Epithelial cell of proximal tubule (primary cell): ENCODE data around the gene MESD. TPM values are rescaled to one million over a fixed set of nuclear protein-coding genes. Genes with fewer than 3 reads are reported as not detected.

ENCODE experiments used
- DNase-seq: peaks from one replicate; pipeline ENCODE4 v3.0.0-alpha.2; 2011; ENCODE audit warnings: low read depth
- H3K4me3 ChIP-seq: 2 replicates; pipeline ENCODE4 v1.5.1; 2011; ENCODE audit warnings: low read depth, mild to moderate bottlenecking, low read length
- CTCF ChIP-seq: conservative IDR thresholded peaks from 2 replicates; pipeline ENCODE4 v1.5.1; 2012; ENCODE audit warnings: low read depth, mild to moderate bottlenecking, low read length
- total RNA-seq: library from RNA; depleted of rRNA; stranded (reverse); fragments of >200 nt; gene quantifications from 2 replicates; pipeline ENCODE4 v1.2.3, GENCODE V29; 2015

Gene MESD
- total RNA-seq, 1 donor from 2014 or later, result 27.0 TPM

GRCh38 chr15:81007428-81008064 lies 17.9 kb upstream of the MESD start:
- no peak for DNase-seq
- no peak for TF ChIP-seq CTCF
- H3K4me3 ChIP-seq, result no peak overlapping the region

DNA sequence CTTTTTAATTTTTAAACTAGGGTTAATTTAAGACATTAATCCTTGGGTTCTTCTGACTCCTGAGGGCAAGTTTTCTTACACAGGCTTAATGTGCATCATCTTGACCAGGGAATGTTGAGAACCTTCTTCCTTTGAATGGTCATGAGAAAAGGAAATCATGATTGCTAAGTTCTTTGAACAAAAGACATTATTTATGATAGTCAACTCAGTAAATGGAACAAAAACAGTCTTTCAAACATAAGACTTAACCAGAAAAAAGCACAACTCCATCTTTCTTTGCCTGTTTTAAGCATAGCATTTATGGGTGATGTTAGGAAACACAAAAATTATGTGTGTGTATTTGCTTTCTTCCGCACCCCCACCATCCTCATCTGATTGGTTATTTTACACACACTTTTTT lies 16.5 kb upstream of the MESD start:
- DNase-seq, result no peak
- H3K4me3 ChIP-seq, result no peak overlapping the region
- no peak for TF ChIP-seq CTCF

- DNase-seq, result no peak
- TF ChIP-seq CTCF, result no peak
- H3K4me3 ChIP-seq, result no peak overlapping the region
Observed at GRCh38 chr15:81003097-81003350, 13.4 kb upstream of the MESD start.

- TF ChIP-seq CTCF, result no peak
- no peak for DNase-seq
- H3K4me3 ChIP-seq, result peak overlapping the region; percentile 97
Observed at GRCh38 chr15:81002331-81003096, 12.9 kb upstream of the MESD start.

DNA sequence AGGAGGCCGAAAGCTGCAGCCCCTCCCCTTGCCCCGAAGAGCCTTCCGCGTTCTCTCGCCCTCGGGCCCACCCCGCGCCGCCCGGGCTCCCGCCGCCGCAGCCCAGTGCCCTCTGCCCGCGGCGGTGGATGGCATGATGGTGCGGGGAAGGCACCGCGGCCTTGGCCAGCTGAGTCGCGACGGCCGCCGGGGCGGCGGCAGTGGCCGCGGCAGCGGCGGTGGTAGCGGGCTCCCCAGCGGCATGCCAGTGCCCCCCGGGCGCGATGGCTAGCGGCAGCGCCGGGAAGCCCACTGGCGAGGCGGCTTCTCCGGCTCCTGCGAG lies 12.4 kb upstream of the MESD start:
- peak overlapping the region; percentile 97 for H3K4me3 ChIP-seq
- TF ChIP-seq CTCF, result no peak
- no peak for DNase-seq

- no peak for TF ChIP-seq CTCF
- DNase-seq, result no peak
- peak overlapping the region; percentile 97 for H3K4me3 ChIP-seq
Observed at GRCh38 chr15:81001152-81002008, 11.8 kb upstream of the MESD start.
